Psoas muscle (tissue), 8 donors: ENCODE results near the gene SMIM41. TPM values are rescaled to one million over a fixed set of nuclear protein-coding genes. Genes with fewer than 3 reads are reported as not detected.

Source experiments
- ATAC-seq, 4 donors: fragments of 200-7000 bp; cut with Tn5 transposase; one replicate each; pipeline ENCODE4 v1.9.1; 2020; ENCODE audit warnings: moderate library complexity in 3 of 4, mild to moderate bottlenecking in 2 of 4
- DNase-seq, 2 donors: peaks; one replicate each; pipeline ENCODE4 v3.0.0-alpha.2; 2020
- H3K27ac ChIP-seq: fragments of 200-600 bp; one replicate; pipeline ENCODE4 v1.8.0; 2022
- H3K27me3 ChIP-seq, 3 donors: fragments of 200-600 bp in 1 of 3; one replicate each; pipeline versions ENCODE4 v1.6.1 to v1.8.0; 2013 to 2022; ENCODE audit warnings: low read length in 2 of 3, mild to moderate bottlenecking in 2 of 3, moderate library complexity in 1 of 3; ENCODE audit not compliant: insufficient read depth in 3 of 3
- H3K36me3 ChIP-seq, 2 donors: fragments of 200-600 bp in 1 of 2; one replicate each; pipeline versions ENCODE4 v1.6.1 to v1.8.0; 2013 to 2022; ENCODE audit warnings: low read depth in 1 of 2, mild to moderate bottlenecking in 1 of 2, moderate library complexity in 1 of 2; ENCODE audit not compliant: insufficient read depth in 1 of 2
- H3K4me1 ChIP-seq: fragments of 200-600 bp; one replicate; pipeline ENCODE4 v1.8.0; 2022
- H3K4me3 ChIP-seq: fragments of 200-600 bp; one replicate; pipeline ENCODE4 v1.8.0; 2022; ENCODE audit warnings: mild to moderate bottlenecking
- H3K9me3 ChIP-seq: fragments of 200-600 bp; one replicate; pipeline ENCODE4 v1.8.0; 2022
- CTCF ChIP-seq: fragments of 200-600 bp; IDR thresholded peaks from one replicate; pipeline ENCODE4 v1.8.0; 2022; ENCODE audit warnings: antibody characterized with exemption
- WGBS, 3 donors: extraction: QIAGEN DNeasy Blood & Tissue Kit; methylation state at CpG; one replicate each; pipeline versions ENCODE4 v1.1.6 to v1.1.7; 2013; 5-methylcytosine and 5-hydroxymethylcytosine counted together
- intact Hi-C, 2 donors: fragments of 100-400 bp; cut with DNase I; formaldehyde crosslinking; loops; one replicate each; pipeline versions ENCODE4 v1.11.0 to v1.14.2; 2022
- polyA plus RNA-seq, 3 donors: library from polyadenylated mRNA; stranded (reverse); fragments of 200-250 nt; gene quantifications; one replicate each; pipeline ENCODE4 v1.2.3, GENCODE V29; 2013
- total RNA-seq, 4 donors: library from RNA; stranded (reverse); fragmentation: NEBNext Ultra II Directional in 2 of 4; extraction: Animal tissue kit (Norgen Biotek cat#: 25700) in 2 of 4; gene quantifications; one replicate each; pipeline versions ENCODE4 v1.2.1 to v1.2.4, GENCODE V29; 2021 to 2023
- donor health status: healthy with polysubstance abuse.
- donor health status: DM: no; HTN: no; CAD: no; lungs with moderate emphysema.
- donor health status: Bipolar disorder and iron deficiency.
- donor health status: healthy.
- donor health status: DM: yes; HTN: yes; CAD: no.
- donor health status: DM: no; HTN: no; CAD: no.
- donor health status: DM: no; HTN: no; CAD: no.
- donor health status: DM: yes; HTN: yes; CAD: no.

The SMIM41 gene
- total and polyA plus RNA-seq, 7 donors: 0.16 to 0.32 (median 0.20) TPM; not detected in 4

- Histone ChIP-seq H3K27me3 (no peaks in the 10 kb centered on the region), H3K36me3 (peaks cover 4 to 58% of the 10 kb centered on the region in 2 donors), H3K4me3 (no peak overlapping the region), H3K27ac (peak overlapping the region; percentile 93), H3K4me1 (peaks cover 14% of the 10 kb centered on the region), H3K9me3 (no peaks in the 10 kb centered on the region)
- intact Hi-C loops: no loop called here
- WGBS, 3 donors: 70 to 87% (median 78%) methylated on average over 26 to 27 of the region's 27 CpGs
- no peak for DNase-seq
- ATAC-seq: no peak
- no peak for TF ChIP-seq CTCF
Measured at GRCh38 chr12:52055731-52056711, 23.5 kb upstream of the SMIM41 start.

- no peak for ATAC-seq
- TF ChIP-seq CTCF: no peak
- DNase-seq: no peak
- WGBS, 3 donors: 63 to 74% (median 68%) methylated on average over 23 of the region's 23 CpGs
- H3K36me3 ChIP-seq: peaks cover 4 to 58% of the 10 kb centered on the region in 2 donors
- H3K27me3 ChIP-seq: no peaks in the 10 kb centered on the region
- H3K9me3 ChIP-seq: no peaks in the 10 kb centered on the region
- H3K4me3 ChIP-seq: no peak overlapping the region
- intact Hi-C loops: no loop called here
- peak overlapping the region; percentile 21 for H3K27ac ChIP-seq
- peaks cover 14% of the 10 kb centered on the region for H3K4me1 ChIP-seq
Measured at GRCh38 chr12:52056801-52057637, 22.5 kb upstream of the SMIM41 start.

- intact Hi-C loops: no loop called here
- H3K9me3 ChIP-seq: no peaks in the 10 kb centered on the region
- peaks cover 14% of the 10 kb centered on the region for H3K4me1 ChIP-seq
- no peak overlapping the region for H3K4me3 ChIP-seq
- DNase-seq: no peak
- peaks cover 4 to 58% of the 10 kb centered on the region in 2 donors for H3K36me3 ChIP-seq
- no peak for ATAC-seq
- H3K27me3 ChIP-seq: no peaks in the 10 kb centered on the region
- WGBS, 3 donors: 77 to 85% (median 78%) methylated on average over 14 of the region's 14 CpGs
- peak overlapping the region; percentile 14 for H3K27ac ChIP-seq
- no peak for TF ChIP-seq CTCF
Measured at GRCh38 chr12:52057638-52058576, 21.6 kb upstream of the SMIM41 start.

- DNase-seq: no peak
- peak in 1 of 4 donors; percentile 2 for ATAC-seq
- 44 to 67% (median 55%) methylated on average over 21 to 25 of the region's 25 CpGs for WGBS, 3 donors
- no peaks in the 10 kb centered on the region for H3K27me3 ChIP-seq
- TF ChIP-seq CTCF: no peak
- H3K9me3 ChIP-seq: no peaks in the 10 kb centered on the region
- intact Hi-C loops: no loop called here
- H3K4me3 ChIP-seq: no peak overlapping the region
- peaks cover 4 to 56% of the 10 kb centered on the region in 2 donors for H3K36me3 ChIP-seq
- H3K4me1 ChIP-seq: peaks cover 23% of the 10 kb centered on the region
- peak overlapping the region; percentile 14 for H3K27ac ChIP-seq
Measured at GRCh38 chr12:52058631-52059361, 20.7 kb upstream of the SMIM41 start.
